Aorta (tissue), 5 donors: ENCODE results near the gene ZNF83. TPM values are rescaled to one million over a fixed set of nuclear protein-coding genes. Genes with fewer than 3 reads are reported as not detected.
"Not testable (repeated sequence)": the region's sequence is repeated elsewhere in the genome, so short reads cannot be mapped to it uniquely, and the experiment has no call there.

ENCODE experiments used
- ATAC-seq: fragments of 200-7000 bp; cut with Tn5 transposase; one replicate; pipeline ENCODE4 v1.9.1; 2022; ENCODE audit warnings: moderate library complexity; ENCODE audit not compliant: low FRiP score
- DNase-seq, 2 donors: peaks; one replicate each; pipeline ENCODE4 v3.0.0-alpha.2; 2020
- H3K27ac ChIP-seq, 2 donors: one replicate each; pipeline ENCODE4 v1.5.1; 2013; ENCODE audit warnings: low read length in 2 of 2, mild to moderate bottlenecking in 2 of 2, moderate library complexity in 2 of 2, control low read depth in 1 of 2, inconsistent platforms in 1 of 2, low read depth in 1 of 2
- H3K27me3 ChIP-seq, 2 donors: one replicate each; pipeline ENCODE4 v1.6.1; 2013; ENCODE audit warnings: control low read depth in 1 of 2, low read length in 1 of 2, mild to moderate bottlenecking in 1 of 2, moderate library complexity in 1 of 2; ENCODE audit not compliant: insufficient read depth in 2 of 2, control insufficient read depth in 1 of 2
- H3K36me3 ChIP-seq, 2 donors: one replicate each; pipeline ENCODE4 v1.6.1; 2013; ENCODE audit warnings: control low read depth in 1 of 2, low read length in 1 of 2, mild to moderate bottlenecking in 1 of 2; ENCODE audit not compliant: insufficient read depth in 2 of 2, control insufficient read depth in 1 of 2
- H3K4me1 ChIP-seq, 2 donors: one replicate each; pipeline ENCODE4 v1.6.1; 2013; ENCODE audit warnings: low read length in 2 of 2, control low read depth in 1 of 2, mild to moderate bottlenecking in 1 of 2, moderate library complexity in 1 of 2; ENCODE audit not compliant: insufficient read depth in 2 of 2, control insufficient read depth in 1 of 2
- H3K4me3 ChIP-seq, 2 donors: one replicate each; pipeline ENCODE4 v1.5.1; 2013; ENCODE audit warnings: low read length in 2 of 2, control low read depth in 1 of 2, mild to moderate bottlenecking in 1 of 2
- H3K9me3 ChIP-seq: one replicate; pipeline ENCODE4 v1.6.1; 2013; ENCODE audit warnings: mild to moderate bottlenecking, low read length; ENCODE audit not compliant: control insufficient read depth
- WGBS, 2 donors: extraction: QIAGEN DNeasy Blood & Tissue Kit; methylation state at CpG; one replicate each; pipeline ENCODE4 v1.1.7; 2013; 5-methylcytosine and 5-hydroxymethylcytosine counted together
- intact Hi-C, 2 donors: fragments of 100-400 bp; cut with DNase I; formaldehyde crosslinking; loops; one replicate each; pipeline versions ENCODE4 v1.14.2 to v1.15.0; 2022
- polyA plus RNA-seq, 2 donors: library from polyadenylated mRNA; stranded (reverse); fragments of 200-250 nt; gene quantifications; one replicate each; pipeline ENCODE4 v1.2.3, GENCODE V29; 2013
- total RNA-seq, 2 donors: library from RNA; stranded (reverse); fragmentation: NEBNext Ultra II Directional; extraction: Animal tissue kit (Norgen Biotek cat#: 25700); gene quantifications; one replicate each; pipeline ENCODE4 v1.2.1, GENCODE V29; 2021
- donor health status: healthy with polysubstance abuse.
- donor health status: Bipolar disorder and iron deficiency.
- donor health status: DM: no; HTN: no; CAD: no.
- donor health status: DM: no; HTN: no; CAD: no.
- donor health status: DM: yes; HTN: yes; CAD: no.

The ZNF83 gene
- total and polyA plus RNA-seq, 4 donors, result 38.4 to 144 (median 65.0) TPM

DNA sequence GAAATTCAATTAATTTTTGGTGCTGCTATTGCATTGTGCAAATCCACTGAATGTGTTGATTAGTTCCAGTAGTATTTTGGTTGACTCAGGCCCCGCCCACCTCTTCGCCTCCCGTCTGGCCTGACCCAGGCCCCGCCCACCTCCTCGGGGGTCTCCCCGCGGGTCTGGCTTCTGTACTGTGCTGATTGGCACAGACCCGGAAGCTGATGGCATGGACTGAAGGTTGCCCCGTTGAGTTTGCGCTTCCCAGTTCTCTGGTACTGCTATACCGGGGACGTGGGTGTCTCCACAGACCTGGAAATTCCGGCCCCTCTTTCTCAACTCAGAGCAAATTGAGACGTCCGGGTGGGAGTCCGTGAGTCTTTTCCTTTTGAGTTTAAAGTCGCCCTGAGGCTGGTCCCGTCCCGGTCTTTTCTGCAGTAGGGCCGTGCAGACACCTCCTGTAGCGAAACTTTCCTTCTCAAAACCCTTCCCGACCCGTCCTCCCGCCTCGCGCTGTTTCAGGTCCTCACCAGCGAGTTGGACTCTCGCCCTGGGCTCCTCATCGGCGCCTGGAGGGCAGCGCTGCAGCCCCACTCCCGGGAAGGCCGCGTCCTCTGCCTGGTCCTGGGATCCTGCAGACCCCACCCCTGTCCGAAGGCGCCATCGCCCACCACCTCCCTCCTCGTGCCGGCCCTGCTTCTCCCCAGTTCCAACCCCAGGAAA is 53.3 kb downstream of the ZNF83 start:
- ATAC-seq (peak; percentile 88), DNase-seq (no peak)
- no peaks in the 10 kb centered on the region for H3K4me1 ChIP-seq
- H3K36me3 ChIP-seq, result peaks cover 3 to 6% of the 10 kb centered on the region in 2 donors
- intact Hi-C loops, result no loop called here
- peak overlapping the region; percentile 18 to 21 for H3K4me3 ChIP-seq
- no peaks in the 10 kb centered on the region for H3K27me3 ChIP-seq
- H3K9me3 ChIP-seq, result no peaks in the 10 kb centered on the region
- WGBS, 2 donors, result 7 to 31% methylated on average over 36 to 39 of the region's 39 CpGs
- peak overlapping the region in 1 of 2 donors; percentile 66 for H3K27ac ChIP-seq

DNA sequence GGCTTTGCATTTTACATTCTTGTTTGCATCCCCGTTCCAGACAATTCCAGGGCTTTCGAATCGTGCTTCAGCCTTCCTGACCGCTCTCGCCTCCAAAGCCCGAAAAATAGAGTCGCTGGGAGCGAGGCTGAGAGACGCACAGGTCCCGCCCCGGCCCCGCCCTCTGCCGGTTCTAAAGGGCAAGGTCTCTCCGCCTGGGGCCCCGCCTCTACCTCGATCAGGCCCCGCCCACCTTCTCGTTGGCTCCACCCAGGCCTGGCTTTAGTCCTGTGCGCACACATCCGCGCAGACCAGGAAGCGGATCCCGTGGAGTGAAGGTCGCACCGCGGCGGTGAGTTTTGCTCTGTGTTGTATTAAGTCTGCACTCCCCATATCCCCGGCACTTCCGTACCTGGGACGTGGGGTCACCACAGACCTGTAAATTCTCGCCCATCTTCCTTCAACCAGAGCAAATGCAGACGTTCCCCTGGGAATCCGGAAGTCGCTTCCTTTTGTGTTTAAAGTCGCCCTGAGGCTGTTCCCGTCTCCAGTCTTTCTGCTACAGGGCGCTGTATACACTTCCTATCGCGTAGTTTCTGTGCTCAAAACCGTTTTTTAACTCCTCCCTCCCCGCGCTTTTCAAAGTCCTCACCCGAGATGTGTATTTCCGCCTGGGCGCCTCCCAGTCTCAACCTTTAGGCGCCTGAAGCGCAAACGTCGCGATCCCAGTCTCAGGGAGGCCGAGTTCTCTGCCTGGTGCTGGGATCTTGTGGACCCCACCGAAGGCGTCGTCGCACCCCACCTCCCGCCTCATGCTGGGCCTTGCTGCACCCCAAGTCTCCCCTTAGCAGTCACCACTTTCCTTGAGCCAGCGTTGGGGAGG is 67.9 kb downstream of the ZNF83 start, which contains the start of gene ZNF701:
TSS of gene ZNF701 (plus strand) at position 288 of the 862 bp plus-strand sequence. CDS start 3,861 bp downstream, outside the sequence.
- H3K27me3 ChIP-seq, result no peaks in the 10 kb centered on the region
- DNase-seq, result peak; percentile 97 to 99
- intact Hi-C loops, result no loop called here
- H3K4me3 ChIP-seq, result peak within 1 kb of the TSS; percentile 72 to 86
- peak; percentile 100 for ATAC-seq
- peaks cover 0 to 1% of the 10 kb centered on the region in 2 donors for H3K36me3 ChIP-seq
- peak within 1 kb of the TSS in 1 of 2 donors; percentile 30 for H3K27ac ChIP-seq
- H3K9me3 ChIP-seq, result no peaks in the 10 kb centered on the region
- H3K4me1 ChIP-seq, result no peaks in the 10 kb centered on the region
- 1% methylated on average over 57 of the region's 57 CpGs for WGBS, 2 donors

DNA sequence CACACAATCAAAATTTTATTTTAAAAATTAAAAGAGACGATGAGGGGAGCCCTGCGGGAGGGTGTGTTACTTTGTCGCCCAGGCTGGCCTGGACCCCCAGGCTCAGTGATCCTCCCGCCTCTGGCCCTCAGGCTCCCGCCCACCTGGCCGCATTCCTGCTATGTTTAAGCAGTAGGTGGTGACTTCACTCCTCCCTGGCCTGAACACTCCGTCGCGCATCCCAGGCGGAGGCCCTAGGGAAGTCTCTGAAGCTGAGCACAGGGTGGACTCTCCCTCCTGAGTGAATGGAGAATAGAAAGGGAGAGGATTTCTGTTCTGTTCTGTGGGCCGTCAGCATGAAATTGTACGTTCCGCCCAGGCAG is 68.5 kb downstream of the ZNF83 start:
- peak; percentile 49 for ATAC-seq
- H3K9me3 ChIP-seq, H3K36me3 ChIP-seq, intact Hi-C loops, H3K4me1 ChIP-seq, H3K27me3 ChIP-seq: not testable (repeated sequence)
- Histone ChIP-seq H3K27ac (peak overlapping the region in 1 of 2 donors; percentile 30), H3K4me3 (peak overlapping the region in 1 of 2 donors; percentile 16)
- WGBS, 2 donors, result 1 to 2% methylated on average over 13 of the region's 13 CpGs
- peak; percentile 73 to 87 for DNase-seq

DNA sequence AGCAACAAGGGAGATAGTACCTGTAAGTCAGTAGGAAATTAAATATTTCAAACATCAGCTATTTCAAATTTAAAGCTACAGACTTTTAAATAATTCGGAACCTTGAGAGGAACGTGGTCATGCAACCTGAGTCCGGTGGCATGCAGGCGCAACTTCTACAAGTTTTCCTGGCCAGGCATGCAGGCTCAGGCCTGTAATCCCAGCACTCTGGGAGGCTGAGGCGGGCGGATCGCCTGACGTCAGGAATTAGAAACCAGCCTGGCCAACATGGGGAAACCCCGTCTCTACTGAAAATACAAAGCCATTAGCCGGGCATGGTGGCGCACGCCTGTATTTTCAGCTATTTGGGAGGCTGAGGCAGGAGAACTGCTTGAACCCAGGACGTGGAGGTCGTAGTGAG is 70.2 kb downstream of the ZNF83 start:
- H3K4me1 ChIP-seq, result no peaks in the 10 kb centered on the region
- no peak for ATAC-seq
- no peaks in the 10 kb centered on the region for H3K9me3 ChIP-seq
- no peak overlapping the region for H3K4me3 ChIP-seq
- no peak for DNase-seq
- intact Hi-C loops, result no loop called here
- 98% methylated on average over 14 of the region's 14 CpGs for WGBS, 2 donors
- H3K36me3 ChIP-seq, result no peaks in the 10 kb centered on the region
- H3K27me3 ChIP-seq, result no peaks in the 10 kb centered on the region
- H3K27ac ChIP-seq, result no peak overlapping the region

DNA sequence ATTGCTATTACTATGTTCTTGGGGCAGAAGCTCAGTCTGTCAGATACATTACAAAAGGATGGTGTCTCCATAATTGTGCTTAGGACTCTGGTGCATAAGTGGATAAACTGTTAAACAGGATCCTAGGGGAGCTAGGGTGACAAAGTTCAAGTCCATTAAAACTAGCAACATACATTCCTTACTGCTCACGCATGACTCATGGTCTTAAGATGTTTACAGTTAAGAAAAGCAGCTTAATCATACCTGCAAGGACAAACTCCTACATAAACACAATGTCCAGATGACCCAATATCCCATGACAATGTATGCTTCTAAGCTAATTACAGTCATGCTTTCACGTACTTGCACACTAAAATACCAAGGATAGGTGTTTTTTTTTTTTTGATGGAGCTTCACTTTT is 71.6 kb downstream of the ZNF83 start:
- Histone ChIP-seq H3K4me1 (no peaks in the 10 kb centered on the region), H3K9me3 (peaks cover 5% of the 10 kb centered on the region), H3K36me3 (peaks cover 0 to 4% of the 10 kb centered on the region in 2 donors), H3K27me3 (no peaks in the 10 kb centered on the region), H3K27ac (no peak overlapping the region), H3K4me3 (no peak overlapping the region)
- 92 to 95% methylated on average over 2 of the region's 2 CpGs for WGBS, 2 donors
- intact Hi-C loops, result no loop called here
- no peak for ATAC-seq
- no peak for DNase-seq

DNA sequence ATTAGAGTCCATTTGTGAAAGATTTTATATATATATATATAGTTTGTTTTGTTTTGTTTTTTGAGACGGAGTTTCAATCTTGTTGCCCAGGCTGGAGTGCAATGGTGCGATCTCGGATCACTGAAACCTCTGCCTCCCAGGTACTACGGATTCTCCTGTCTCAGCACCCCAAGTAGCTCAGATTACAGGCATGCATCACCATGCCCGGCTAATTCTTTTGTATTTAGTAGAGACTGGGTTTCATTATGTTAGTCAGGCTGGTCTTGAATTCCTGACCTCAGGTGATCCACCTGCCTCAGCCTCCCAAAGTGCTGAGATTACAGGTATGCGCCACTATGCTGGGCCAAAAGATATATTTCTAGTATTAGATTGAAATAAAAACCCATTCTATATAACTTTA is 72.0 kb downstream of the ZNF83 start:
- DNase-seq, result no peak
- Histone ChIP-seq H3K4me3 (no peak overlapping the region), H3K36me3 (peaks cover 0 to 4% of the 10 kb centered on the region in 2 donors), H3K4me1 (no peaks in the 10 kb centered on the region), H3K27ac (no peak overlapping the region), H3K9me3 (peaks cover 6% of the 10 kb centered on the region), H3K27me3 (no peaks in the 10 kb centered on the region)
- no peak for ATAC-seq
- intact Hi-C loops, result no loop called here
- WGBS, 2 donors, result 90 to 93% methylated on average over 6 of the region's 6 CpGs

Other genes with a start within 250 kb of the ZNF83 start
- 10 to 100 TPM; 24.4 to 32.1 TPM for gene ZNF528, start 240.5 kb downstream of the ZNF83 start, total RNA-seq
- gene ZNF528, start 240.5 kb downstream of the ZNF83 start, polyA plus RNA-seq, result 10 to 100 TPM in 1 of 2 donors, 1 to 10 TPM in 1; 3.4 to 15.9 TPM
- 1 to 10 TPM in 1 of 2 donors, not detected in 1; 1.1 TPM for gene ZNF534, start 209.2 kb downstream of the ZNF83 start, total RNA-seq
- under 1 TPM in 1 of 2 donors, not detected in 1; 0.77 TPM for gene ZNF534, start 209.2 kb downstream of the ZNF83 start, polyA plus RNA-seq
- gene ZNF578, start 184.8 kb downstream of the ZNF83 start, total RNA-seq, result 1 to 10 TPM; 2.5 to 3.8 TPM
- 1 to 10 TPM in 1 of 2 donors, under 1 TPM in 1; 0.63 to 1.0 TPM for gene ZNF578, start 184.8 kb downstream of the ZNF83 start, polyA plus RNA-seq
- 10 to 100 TPM; 19.2 to 36.4 TPM for gene ZNF808, start 110.7 kb downstream of the ZNF83 start, total RNA-seq
- gene ZNF808, start 110.7 kb downstream of the ZNF83 start, polyA plus RNA-seq, result 1 to 10 TPM; 1.1 to 2.8 TPM
- 10 to 100 TPM; 15.4 to 26.6 TPM for gene ZNF701, start 68.1 kb downstream of the ZNF83 start, total RNA-seq
- 1 to 10 TPM; 5.1 to 6.4 TPM for gene ZNF701, start 68.1 kb downstream of the ZNF83 start, polyA plus RNA-seq
- gene ZNF611, start 96.7 kb upstream of the ZNF83 start, total RNA-seq, result 10 to 100 TPM; 20.9 to 28.5 TPM
- 1 to 10 TPM; 1.5 to 2.7 TPM for gene ZNF611, start 96.7 kb upstream of the ZNF83 start, polyA plus RNA-seq
- gene ZNF600, start 148.4 kb upstream of the ZNF83 start, total RNA-seq, result 10 to 100 TPM; 12.6 to 14.4 TPM
- gene ZNF600, start 148.4 kb upstream of the ZNF83 start, polyA plus RNA-seq, result 10 to 100 TPM in 1 of 2 donors, 1 to 10 TPM in 1; 1.1 to 14.8 TPM
- gene ZNF28, start 183.3 kb upstream of the ZNF83 start, total RNA-seq, result 10 to 100 TPM; 11.9 to 14.0 TPM
- 1 to 10 TPM; 1.3 to 8.0 TPM for gene ZNF28, start 183.3 kb upstream of the ZNF83 start, polyA plus RNA-seq
- 10 to 100 TPM; 10.5 to 13.4 TPM for gene ZNF468, start 219.3 kb upstream of the ZNF83 start, total RNA-seq
- 10 to 100 TPM in 1 of 2 donors, 1 to 10 TPM in 1; 7.9 to 12.1 TPM for gene ZNF468, start 219.3 kb upstream of the ZNF83 start, polyA plus RNA-seq